ENCODE results near the gene PTAFR. TPM values are rescaled to one million over a fixed set of nuclear protein-coding genes. Genes with fewer than 3 reads are reported as not detected.

PTAFR gene
- total RNA-seq, 1 experiment from 2014 or later = 1.3 TPM

DNA sequence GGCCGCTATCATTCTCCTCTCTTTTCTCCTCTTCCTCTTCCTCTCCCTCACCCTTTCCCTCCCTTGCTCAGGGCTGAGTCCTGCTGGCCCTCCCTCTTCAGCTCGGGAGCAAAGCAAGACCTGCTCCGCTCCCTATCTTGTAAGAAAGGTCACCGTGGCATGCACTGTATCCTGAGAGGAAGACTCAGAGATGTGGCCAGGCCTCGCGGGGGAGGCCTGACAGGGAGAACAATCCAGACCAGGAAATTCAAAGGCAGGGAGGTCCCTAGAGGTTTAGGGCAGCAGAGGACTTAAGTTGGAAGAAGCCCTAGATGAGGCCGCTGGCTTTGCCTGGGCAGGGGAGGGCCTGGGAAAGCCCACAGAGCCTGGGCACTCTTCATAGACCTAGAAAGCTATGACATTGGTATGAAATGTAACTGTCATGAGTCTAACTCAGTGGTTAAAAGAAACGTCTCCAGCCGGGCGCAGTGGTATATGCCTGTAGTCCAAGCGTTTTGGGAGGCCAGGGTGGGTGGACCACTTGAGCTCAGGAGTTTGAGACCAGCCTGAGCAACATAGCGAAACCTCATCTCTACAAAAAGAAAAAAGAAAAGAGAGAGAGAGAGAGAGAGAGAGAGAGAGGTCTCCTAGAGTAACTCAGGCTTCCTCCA lies 14.6 kb upstream of the PTAFR start:
- intact Hi-C loops (cut with micrococcal nuclease) = no loop called here
- no peaks in the 10 kb centered on the region for H3K9me3 ChIP-seq (ENCODE audit: control insufficient read depth in 1 of 2, insufficient read depth in 1 of 2, low read depth in 1 of 2, low read length in 2 of 2)
- RAD21 ChIA-PET (ENCODE audit: low non-redundant PET in 1 of 2, low total read pairs in 2 of 2, uncharacterized antibody in 2 of 2, unreplicated experiment in 2 of 2) = no interaction called here
- H3K27me3 ChIP-seq (ENCODE audit: insufficient read depth, low read length) = no peaks in the 10 kb centered on the region
- H3K4me3 ChIP-seq (replicated peaks in 1 of 2; ENCODE audit: low read depth in 1 of 2, low read length in 2 of 2) = no peak overlapping the region
- H3K9ac ChIP-seq (ENCODE audit: low read length) = no peak overlapping the region
- CTCF ChIA-PET = no interaction called here
- H3K36me3 ChIP-seq (ENCODE audit: control insufficient read depth in 1 of 2, insufficient read depth in 2 of 2, low read length in 2 of 2) = no peaks in the 10 kb centered on the region
- peaks cover 4 to 22% of the 10 kb centered on the region in 2 experiments; a peak in 3 of 4 replicates for H3K4me1 ChIP-seq (ENCODE audit: control insufficient read depth in 1 of 2, insufficient read depth in 2 of 2, low read length in 2 of 2)
- no peak for DNase-seq (ENCODE audit: low read depth, low spot score)
- TF ChIP-seq FOSL1 (IDR thresholded peaks at IDR 0.05; ENCODE audit: low read depth) (no peak), ZNF274 (IDR thresholded peaks at IDR 0.05; ENCODE audit: low read depth, low read length) (no peak), RAD21 (IDR thresholded peaks at IDR 0.05; ENCODE audit: low read depth) (no peak), EGR1 (IDR thresholded peaks at IDR 0.05; ENCODE audit: low read depth) (no peak), EZH2phosphoT487 (IDR thresholded peaks at IDR 0.05; ENCODE audit: borderline replicate concordance) (no peak), YY1 (IDR thresholded peaks at IDR 0.05; ENCODE audit: extremely low read depth, insufficient replicate concordance, low read depth, low read length) (no peak), CEBPB (IDR thresholded peaks at IDR 0.05; ENCODE audit: low read depth) (no peak), POLR2A (IDR thresholded peaks at IDR 0.05; ENCODE audit: borderline replicate concordance, extremely low read depth, insufficient read depth, insufficient read length) (no peak), CBX3 (IDR thresholded peaks at IDR 0.05; ENCODE audit: low read depth) (no peak), SIN3A (IDR thresholded peaks at IDR 0.05; ENCODE audit: low read depth) (no peak)
- TF ChIP-seq, protein P1, sequence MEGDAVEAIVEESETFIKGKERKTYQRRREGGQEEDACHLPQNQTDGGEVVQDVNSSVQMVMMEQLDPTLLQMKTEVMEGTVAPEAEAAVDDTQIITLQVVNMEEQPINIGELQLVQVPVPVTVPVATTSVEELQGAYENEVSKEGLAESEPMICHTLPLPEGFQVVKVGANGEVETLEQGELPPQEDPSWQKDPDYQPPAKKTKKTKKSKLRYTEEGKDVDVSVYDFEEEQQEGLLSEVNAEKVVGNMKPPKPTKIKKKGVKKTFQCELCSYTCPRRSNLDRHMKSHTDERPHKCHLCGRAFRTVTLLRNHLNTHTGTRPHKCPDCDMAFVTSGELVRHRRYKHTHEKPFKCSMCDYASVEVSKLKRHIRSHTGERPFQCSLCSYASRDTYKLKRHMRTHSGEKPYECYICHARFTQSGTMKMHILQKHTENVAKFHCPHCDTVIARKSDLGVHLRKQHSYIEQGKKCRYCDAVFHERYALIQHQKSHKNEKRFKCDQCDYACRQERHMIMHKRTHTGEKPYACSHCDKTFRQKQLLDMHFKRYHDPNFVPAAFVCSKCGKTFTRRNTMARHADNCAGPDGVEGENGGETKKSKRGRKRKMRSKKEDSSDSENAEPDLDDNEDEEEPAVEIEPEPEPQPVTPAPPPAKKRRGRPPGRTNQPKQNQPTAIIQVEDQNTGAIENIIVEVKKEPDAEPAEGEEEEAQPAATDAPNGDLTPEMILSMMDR (IDR thresholded peaks at IDR 0.05 in 2 of 3, conservative IDR thresholded peaks at IDR 0.05 in 1 of 3; ENCODE audit: borderline replicate concordance in 1 of 3, insufficient read depth in 1 of 3, low read depth in 2 of 3, low read length in 2 of 3) = no peak
- no peaks in the 10 kb centered on the region for H3K9me2 ChIP-seq (ENCODE audit: insufficient read depth)
- H4K20me1 ChIP-seq (ENCODE audit: insufficient read depth) = no peaks in the 10 kb centered on the region
- no peak overlapping the region for H3K27ac ChIP-seq (ENCODE audit: low read depth, low read length)
- POLR2A ChIA-PET = no interaction called here
- no peak overlapping the region for H2AFZ ChIP-seq (ENCODE audit: low read depth, low read length, poor library complexity, severe bottlenecking)
- no peak overlapping the region for H3K4me2 ChIP-seq (ENCODE audit: low read length)
- no TSS peak for BruUV-seq (replicated peaks)
- no peak for ATAC-seq
- H3K79me2 ChIP-seq (ENCODE audit: insufficient read depth, low read length) = no peaks in the 10 kb centered on the region

Data from HCT116 (cell line).